ENCODE measurements around the gene SS18L1. TPM values are rescaled to one million over a fixed set of nuclear protein-coding genes. Genes with fewer than 3 reads are reported as not detected.

The SS18L1 gene
- polyA plus RNA-seq, 1 donor = 17.4 TPM

DNA sequence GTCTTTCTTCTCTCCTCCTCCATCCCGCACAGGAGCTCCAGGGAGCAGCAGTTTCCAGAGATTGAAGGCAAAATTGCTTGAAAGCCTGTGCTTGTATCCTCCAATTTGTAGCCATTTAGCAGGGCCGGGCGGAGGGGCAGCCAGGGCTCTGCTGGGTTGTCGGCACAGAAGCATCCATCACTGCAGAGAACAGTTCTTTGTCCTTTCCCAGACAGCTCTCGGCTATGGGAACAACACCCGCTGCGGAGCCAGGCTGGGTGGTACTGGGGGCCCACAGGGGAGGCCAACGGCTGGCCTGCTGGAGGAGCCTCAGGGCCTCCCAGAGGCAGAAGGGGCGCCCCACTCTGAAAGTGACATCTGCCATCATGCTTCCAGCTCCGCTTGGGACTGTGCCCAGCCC, 68.7 kb downstream of the SS18L1 start:
- DNase-seq (ENCODE audit: low read depth) = no peak

DNA sequence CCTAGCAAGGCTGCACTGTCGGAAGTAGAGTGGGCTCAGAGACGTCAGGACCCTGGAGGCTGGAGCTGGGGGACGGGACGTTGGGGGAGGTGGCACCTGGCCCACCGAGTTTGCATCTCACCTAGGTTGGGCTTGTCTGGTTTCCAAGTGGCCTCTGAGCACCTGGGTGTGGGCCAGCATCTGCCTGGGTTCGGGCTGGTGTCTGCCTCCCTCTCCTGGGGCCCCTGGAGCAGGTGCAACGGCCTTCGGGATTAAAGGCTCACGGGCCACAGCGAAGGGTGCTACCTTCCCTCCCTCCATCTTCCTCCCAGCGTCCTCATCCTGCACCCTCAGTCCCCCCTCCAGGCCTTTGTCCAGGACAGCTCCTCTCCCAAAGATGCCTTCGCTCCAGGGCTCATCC, 70.5 kb downstream of the SS18L1 start:
- DNase-seq (ENCODE audit: low read depth) = no peak

DNA sequence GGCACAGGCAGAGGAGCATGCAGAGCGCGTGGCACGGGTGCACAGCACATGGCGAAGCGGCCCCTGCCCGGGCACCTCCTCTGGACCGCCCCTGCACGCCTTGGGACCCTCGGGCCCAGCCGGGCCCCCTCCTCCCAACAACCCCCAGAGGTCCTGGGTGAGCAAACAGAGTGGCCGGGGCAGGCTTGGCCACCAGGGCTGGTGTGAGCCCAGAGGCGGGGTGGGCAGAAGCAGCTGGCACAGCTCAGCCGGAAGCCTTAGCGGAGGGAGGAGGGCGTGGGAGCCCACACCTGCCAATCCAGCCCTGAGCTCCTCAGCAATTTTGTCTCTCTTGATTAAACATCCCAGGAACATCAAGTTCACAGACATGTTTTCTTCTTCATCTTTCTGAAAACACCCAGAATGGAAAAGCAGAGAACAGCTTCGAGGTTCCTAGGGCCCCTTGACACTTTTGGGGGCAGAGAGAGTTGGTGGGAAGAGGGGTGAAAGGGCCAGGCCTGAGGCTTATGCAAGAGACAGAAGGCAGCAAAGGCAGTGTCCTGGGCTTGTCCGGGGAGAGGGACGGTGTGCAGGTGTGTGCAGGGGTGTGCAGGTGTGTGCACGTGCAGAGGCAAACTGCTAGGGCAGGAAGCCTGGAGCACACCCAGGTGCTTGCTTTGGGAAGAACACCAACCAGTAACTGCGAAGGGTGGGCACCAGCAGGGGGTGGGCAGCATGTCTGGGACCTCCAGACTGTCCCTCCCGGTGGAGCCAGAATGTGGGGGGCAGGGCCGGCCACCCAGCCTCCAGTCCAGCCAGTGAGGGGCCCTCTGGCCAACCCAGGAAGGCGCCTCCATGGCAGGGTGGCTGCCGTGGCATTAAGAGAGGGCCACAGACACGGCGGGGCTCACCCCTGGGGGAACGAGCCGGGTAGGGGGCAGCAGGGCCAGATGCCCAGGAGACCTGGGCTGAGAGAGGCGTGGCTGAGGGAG, 71.7 kb downstream of the SS18L1 start:
- no peak for DNase-seq (ENCODE audit: low read depth)

DNA sequence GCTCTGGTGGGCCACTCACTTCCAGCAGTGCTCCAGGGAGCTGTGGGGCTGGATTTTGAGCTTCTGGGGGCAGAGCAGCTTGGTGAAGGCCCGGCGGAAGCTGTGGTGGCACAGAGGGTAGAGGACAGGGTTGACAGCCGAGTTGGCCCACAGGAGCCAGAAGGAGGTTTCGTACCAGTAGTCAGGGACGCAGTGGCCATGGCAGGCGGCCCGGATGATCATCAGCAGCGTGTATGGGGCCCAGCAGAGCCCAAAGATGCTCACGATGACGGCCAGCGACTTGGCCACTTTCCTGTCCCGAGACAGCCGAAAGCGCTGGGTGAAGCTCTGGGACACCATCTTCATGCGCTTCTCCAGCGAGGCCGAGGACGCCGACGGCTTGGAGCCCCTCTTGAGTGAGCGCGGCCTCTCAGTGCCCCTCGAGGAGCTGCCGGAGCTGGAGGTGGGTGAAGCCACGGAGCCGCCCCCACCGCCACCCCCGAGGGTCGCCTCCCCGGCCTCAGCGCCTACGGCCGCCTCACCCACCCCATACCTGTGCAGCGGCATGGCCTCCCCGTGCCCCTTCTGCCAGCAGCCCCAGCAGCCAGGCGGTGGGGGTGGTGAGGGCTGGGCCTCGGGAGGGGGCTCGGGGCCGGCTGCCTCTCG, 72.5 kb downstream of the SS18L1 start:
- DNase-seq (ENCODE audit: low read depth) = no peak

DNA sequence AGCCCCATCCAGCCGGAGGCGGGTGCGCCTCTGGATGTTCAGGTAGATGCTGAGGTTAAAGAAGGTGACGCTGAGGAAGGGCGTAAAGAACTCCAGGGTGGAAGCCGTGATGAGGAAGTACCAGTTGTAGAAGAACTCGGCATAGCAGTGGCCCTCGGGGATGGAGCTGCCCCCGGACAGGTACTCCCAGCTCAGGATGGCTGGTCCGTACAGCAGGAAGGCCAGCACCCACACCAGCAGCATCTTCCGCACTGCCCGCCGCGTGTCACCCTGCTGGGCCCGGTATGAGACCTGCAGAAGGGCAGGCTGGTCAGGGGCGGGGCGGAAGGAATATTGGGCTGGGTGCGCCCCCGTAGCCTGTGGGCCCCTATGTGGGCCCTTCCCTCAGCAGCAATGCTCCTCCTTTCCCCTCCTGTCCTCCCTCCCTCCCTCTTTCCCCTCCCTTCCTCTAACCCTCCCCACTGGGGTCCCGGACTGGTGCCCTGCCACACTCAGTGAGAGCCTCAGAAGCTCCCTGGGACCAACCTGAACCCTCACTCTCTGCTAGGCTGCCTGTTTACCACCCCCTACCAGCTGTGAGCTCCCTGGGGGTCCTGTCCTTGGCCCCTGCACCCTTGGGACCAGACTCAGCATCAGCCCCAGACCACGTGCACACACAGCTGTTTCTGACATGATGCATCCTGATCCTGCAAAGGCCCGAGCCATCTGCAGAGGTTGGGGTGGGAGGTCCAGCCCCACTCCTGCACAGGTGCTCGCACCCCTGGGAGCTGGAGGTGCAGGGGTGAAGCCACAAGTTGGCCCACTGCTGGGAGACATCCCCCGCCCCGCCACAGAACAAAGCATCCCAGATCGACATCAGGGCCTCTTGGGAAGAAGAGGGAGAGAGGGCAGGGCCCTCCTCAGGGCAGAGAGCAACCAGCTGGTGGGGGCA, 73.3 kb downstream of the SS18L1 start:
- DNase-seq (ENCODE audit: low read depth) = no peak

DNA sequence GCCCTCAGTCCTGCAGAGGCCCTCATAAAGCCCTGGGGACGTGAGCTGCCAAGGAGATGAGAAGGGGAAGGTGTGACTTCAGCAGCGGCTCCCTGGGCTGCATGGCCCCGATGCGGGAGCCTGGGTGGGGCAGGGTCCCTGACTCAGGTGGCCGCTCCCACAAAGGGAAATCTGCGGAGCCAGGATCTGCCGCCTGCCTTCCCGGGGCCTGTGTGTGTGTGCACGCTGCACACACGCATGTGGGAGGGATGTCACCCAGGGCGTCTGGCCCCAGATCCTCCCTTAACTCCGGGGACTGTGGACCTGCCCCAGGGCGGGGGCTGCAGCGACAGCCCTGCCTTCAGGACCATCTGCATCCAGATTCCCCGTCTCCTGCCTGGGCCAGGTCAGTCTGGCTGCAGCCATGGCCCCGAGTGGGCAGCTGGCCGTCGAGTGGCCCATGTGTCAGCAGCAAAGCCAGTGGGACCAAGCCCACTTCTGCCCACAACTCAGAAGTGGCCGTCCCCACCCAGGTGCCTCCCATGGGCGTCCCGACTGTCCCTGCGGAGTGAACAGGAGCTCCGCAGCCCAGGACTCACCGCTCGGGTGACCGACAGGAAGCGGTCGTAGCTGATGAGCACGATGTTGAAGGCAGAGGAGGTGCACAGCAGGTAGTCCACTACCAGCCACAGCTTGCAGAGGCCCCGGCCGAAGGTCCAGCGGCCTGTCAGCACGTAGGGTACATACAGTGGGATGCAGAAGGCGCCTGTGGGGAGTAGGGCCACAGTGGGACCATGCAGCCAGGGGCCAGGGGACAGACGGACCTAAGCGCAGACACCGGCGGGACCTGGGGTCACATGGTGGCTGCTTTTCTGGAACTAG, 74.6 kb downstream of the SS18L1 start:
- no peak for DNase-seq (ENCODE audit: low read depth)

DNA sequence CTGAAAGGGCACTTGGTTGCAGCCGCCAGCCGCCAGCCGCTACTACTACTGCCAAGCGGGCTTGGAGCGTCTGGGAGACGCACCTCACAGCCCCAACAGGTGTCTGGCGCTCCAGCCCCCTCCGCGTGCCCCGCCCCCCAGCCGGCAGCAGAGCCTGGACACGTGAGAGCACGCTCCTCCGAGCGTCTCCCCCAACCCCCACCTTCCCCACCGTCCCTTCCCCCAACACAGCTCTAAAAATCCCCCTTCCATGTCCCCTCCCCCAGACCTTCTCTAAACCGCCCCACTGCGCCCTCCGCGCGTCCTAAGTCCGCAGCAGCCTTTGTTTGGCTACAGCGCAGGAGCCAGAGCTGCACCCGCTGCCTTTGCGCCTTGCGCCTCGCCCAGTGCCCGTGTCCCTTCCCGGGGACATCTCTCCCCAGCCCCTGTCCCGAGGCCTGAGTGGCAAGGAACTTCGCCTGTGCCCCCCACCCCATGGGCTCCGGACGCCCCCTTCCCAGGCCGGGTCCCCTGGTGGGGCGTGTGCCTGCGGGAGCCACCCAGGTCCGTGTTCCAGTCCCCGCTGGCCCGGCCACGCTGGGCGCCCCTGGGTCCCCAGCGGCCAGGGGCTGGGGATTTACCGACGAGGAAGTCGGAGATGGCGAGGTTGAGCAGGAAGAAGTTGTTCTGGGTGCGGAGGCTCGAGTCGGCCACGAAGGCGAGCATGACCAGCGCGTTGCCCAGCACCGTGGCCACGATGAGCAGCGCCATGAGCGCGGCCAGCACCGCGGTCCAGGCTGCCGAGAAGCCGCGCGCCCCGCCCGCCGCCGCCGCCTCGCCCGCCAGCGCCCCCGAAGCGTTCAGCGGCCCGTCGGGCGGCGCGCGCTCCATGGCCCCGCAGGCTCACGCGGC, 75.8 kb downstream of the SS18L1 start:
- no peak for DNase-seq (ENCODE audit: low read depth)

DNA sequence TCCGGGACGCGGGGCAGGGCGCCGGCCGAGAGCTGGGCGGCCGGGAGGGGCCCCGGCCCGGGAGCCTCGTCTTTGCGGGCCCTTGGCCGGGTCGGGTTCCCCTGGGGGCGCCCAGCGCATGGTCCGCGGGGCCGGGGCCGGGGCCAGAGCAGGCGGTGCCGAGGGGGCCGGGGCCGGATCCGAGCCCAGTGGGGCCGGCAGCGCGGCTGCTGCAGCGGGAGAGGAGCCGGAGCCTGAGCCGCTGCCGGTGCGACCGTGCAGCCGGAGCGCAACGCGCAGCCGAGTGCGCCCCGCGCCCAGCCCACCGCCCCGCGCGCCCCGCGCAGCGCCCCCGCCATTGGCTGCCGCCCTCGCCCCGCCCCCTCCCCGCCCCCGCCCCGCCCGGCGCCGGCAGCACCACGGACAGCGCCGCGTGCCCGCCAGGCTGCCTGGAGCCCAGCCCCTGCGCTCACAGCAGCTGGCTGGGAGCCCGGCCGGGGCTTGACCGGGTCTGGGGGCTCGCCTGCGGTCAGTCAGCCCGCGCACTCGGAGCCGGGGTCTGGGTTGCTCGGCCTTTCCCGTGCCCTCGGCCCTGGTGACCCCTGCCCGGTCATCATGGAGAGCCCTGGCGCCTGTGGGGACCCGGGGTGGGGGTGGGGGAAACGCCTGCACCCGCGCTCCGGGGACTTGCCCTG, 76.6 kb downstream of the SS18L1 start, which contains the start of gene HRH3:
HRH3 (minus strand) TSS at position 287 of the 674 bp plus-strand sequence. CDS start 308 bp downstream, outside the sequence.
- DNase-seq (ENCODE audit: low read depth) = no peak

DNA sequence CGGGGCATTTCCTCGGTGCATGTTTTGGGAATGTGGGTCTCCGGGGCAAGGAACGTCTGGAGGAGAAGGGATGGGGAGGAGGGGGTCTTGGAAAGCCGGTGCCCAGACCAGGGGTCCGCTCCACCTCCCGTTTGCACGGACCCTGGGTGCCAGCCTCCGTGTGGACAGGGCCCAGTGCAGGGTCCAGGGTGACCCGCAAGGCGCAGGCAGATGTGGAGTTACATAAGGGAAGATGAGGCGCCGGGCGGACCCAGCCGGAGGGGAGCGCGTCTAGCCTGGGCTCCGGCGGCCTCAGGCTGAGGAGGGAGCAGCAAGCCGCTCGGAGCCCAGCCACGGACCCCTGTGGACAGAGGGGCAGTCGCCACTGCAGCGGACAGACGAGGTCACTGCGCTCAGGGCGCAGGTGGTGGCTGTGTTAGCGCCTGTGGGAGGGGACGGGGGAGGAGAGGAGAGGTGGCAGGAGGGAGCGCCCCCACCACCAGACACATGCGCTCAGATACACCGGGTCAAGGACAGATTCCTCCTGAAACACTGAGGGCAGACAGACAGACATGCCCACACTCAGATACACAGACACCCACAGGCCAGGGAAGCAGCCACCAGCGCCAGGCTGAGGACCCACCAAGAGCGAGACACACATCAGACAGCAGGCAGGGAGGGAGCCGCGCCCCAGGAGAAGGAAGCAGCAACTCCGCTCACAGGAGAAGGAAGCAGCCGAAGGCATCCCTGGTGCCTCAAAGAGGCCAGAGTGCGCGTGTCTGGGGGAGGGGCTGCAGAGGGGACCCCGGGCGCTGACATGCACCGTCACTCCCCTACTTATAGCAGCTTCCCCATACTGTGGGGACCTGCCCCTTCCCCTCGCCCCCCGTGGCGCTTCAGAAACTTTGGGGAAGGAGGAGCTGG, 77.3 kb downstream of the SS18L1 start:
- DNase-seq (ENCODE audit: low read depth) = no peak

DNA sequence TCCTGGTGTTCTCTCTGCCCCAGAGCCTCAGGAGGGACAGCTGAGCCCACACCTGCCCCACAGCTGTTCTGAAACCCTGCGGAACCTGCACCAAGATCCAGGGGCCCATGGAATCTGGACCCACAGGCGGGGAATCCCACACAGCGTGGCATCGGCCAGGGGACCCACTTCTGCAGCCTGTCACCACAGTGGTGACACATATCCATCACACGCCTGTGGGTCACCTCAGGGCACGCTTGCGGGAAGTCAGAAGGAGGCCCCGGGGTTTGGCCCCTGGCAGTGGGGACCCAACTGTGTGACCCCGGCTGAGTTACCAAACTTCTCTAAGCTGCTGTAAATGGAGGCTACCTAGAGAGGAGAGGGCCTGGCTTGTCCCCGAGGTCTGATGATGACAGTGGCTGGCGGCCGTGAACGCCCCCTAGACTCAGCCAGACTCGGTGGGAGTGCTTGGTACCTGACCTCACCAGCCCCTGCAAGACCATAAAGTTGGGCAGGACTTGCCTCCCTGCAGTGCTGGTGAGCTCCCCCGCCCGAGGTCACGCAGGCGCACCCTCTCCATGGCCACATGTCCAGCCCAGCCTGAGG, 78.8 kb downstream of the SS18L1 start:
- DNase-seq (ENCODE audit: low read depth) = no peak

DNA sequence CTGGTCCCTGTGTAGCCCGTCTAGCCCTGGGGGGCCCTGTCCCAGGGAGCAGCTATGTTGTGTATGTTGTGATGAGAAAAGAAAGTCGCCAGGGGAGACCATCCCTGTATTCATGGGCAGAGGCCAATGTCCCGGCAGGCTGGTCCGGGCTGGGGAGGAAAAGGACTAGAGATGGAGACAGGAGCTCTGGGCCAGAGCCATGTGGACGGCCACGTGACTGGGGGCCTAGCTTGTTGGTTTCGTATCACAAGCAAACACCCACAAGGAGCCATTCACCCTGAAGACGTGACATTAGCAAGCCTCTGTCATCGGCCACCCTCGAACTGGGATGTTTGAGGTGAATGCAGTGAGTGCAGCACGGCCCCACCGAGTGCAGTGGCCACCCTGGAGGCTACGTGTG, 79.4 kb downstream of the SS18L1 start:
- no peak for DNase-seq (ENCODE audit: low read depth)

DNA sequence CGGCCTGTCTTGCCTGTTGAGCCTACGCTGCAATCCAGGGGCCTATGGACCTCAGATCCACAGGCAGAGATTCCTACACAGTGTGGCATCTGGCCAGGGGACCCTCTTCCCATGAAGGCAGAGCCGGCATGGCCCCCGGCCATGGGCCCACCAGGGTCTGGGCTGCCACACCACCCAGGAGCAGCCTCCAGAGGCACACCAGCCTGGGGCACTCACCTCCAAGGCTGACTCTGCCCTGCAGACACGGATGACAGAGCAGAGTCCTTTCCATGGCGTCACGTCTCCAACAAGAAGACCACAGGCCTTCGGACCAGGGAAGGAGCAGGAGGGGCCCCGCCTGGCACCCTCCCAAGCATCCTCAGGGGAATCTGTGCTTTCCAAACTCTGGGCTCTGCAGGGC, 80.0 kb downstream of the SS18L1 start:
- DNase-seq (ENCODE audit: low read depth) = no peak

DNA sequence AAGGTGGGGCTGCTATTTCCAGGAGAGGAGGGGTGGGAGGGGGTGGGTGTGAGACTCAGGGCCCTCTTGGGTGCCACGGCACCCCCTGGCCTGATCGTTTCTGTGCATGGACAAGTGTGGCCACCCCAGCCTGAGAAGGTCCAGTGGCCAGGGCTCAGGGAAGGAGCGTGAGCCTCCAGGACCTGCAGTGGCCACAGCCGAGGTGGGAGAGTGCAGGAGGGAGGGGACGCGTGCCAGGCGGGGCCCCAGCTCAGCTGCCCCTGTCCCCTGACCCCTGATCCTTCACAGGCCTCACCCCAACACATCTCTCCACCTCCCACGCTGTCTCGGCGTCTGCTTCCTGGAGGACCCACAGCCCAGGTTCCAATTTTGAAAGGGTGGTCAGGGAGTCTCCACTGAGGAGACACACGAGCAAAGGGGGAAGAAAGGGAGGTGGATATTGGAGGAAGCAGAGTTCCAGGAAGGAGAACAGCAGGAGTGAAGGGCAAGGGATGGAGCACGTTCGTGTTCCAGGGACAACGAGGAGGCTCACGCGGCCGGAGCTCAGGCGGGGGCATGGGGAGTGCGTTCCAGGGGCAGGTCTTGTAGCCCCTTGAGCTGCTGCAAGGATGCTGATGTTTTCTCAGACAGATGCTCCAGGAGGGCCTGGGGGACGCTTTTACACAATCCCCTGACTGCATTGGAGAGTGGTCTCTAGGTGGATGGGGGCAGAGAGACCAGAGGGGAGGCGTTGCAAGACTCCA, 80.7 kb downstream of the SS18L1 start:
- DNase-seq (ENCODE audit: low read depth) = no peak

DNA sequence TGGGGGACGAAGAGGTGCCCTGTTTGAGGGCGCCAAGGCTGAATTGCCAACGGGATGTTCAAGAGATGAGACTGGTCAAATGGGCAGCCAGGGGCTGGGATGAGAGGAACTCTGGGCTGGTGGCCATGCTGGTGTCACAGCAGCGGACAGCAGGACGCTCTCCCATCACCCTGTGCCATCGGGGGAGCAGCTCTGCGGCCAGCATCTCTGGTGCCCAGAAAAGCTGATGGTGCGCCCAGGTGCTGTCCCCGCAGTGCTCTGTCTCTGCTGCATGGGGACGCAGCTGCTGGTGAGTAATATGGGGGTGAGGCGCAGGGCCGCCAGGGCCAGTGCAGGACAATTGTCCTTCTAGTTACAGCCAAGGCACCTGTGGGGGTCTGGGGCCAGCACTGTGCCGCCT, 81.5 kb downstream of the SS18L1 start:
- no peak for DNase-seq (ENCODE audit: low read depth)

DNA sequence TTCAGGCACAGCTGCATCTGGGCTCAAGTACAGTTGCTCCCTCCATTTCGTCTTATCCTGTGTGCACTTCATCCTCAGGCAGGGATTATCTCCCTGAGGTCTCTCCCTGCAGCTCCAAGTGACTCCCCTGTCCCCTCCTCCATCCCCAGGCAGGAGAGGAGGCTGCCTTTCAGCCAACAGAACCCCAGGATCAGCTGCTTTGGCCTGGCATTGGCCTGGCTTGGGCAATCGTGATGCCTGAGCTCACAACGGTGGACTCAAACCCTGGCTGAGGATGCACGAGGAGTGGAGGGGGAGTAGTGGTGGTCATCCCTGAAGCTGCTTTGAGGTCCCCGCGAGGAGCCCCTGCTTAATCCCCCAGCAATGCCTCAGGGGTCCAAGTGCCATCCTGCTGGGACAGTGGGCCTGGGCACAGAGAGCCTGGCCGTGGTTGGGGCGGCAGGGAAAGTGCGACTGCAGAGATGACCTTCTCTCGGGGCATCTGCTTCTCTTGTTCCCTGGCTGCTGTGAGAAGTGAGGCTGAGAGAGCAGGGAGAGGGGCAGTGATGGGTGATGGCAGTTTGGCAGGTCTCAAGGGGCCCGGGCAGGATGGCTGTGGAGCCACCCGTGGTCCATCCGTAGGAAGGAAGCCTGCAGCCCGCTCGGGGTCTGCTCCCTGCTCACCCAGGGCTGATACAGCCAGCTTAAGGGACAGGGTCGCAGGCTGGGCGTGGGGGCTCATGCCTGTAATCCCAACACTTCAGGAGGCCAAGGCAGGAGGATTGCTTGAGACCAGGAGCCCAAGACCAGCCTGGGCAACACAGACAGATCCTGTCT, 82.5 kb downstream of the SS18L1 start:
- no peak for DNase-seq (ENCODE audit: low read depth)

All from forelimb muscle (tissue), 1 donor.